Endothelial cell of umbilical vein (primary cell): ENCODE measurements around the gene GRID1. TPM values are rescaled to one million over a fixed set of nuclear protein-coding genes. Genes with fewer than 3 reads are reported as not detected.

Source experiments
- BruUV-seq: library from RNA; stranded (reverse); fragments of 400-500 nt; replicated peaks from 2 replicates; lab custom pipeline; 2021; lab: Mats Ljungman, UMichigan
- CTCF ChIA-PET: fragments of 300-600, 350-600 bp; sonication (Branson Sonifier 250); formaldehyde crosslinking; loops from one replicate; lab custom pipeline; 2021; ENCODE audit warnings: antibody characterized with exemption, inconsistent platforms; lab: Charles Lee
- POLR2A ChIA-PET: fragments of 300-600, 350-600 bp; sonication (Branson Sonifier 250); formaldehyde crosslinking; loops from one replicate; lab custom pipeline; 2021; ENCODE audit warnings: antibody characterized with exemption, inconsistent platforms; lab: Charles Lee
- DNase-seq: peaks from one replicate; pipeline ENCODE4 v3.0.0-alpha.2; 2011; ENCODE audit warnings: low read depth, low spot score
- FAIRE-seq: peaks from 2 replicates; lab custom pipeline; 2011; peaks lifted over from hg19 to GRCh38; lab: Jason Lieb, UNC
- H2AFZ ChIP-seq: 2 replicates; pipeline ENCODE4 v1.6.0; 2012; ENCODE audit warnings: low read depth, low read length, control low read depth, inconsistent platforms
- H3K27ac ChIP-seq: 2 replicates; pipeline ENCODE4 v1.5.1; 2011; ENCODE audit warnings: low read depth, mild to moderate bottlenecking, control low read depth, low read length, moderate library complexity; ENCODE audit not compliant: insufficient read depth
- H3K27me3 ChIP-seq, 2 experiments: 2 replicates each; pipeline versions ENCODE4 v1.6.0 to v1.6.1; 2011; ENCODE audit warnings: low read length in 2 of 2, mixed read lengths in 1 of 2; ENCODE audit not compliant: control insufficient read depth in 2 of 2, insufficient read depth in 2 of 2
- H3K36me3 ChIP-seq, 2 experiments: 2 replicates in 1 of 2; 3 replicates in 1 of 2; pipeline ENCODE4 v1.5.1; 2011; ENCODE audit warnings: low read length in 2 of 2, mild to moderate bottlenecking in 1 of 2, moderate library complexity in 1 of 2; ENCODE audit not compliant: control insufficient read depth in 2 of 2, insufficient read depth in 2 of 2; ENCODE audit errors: extremely low read depth in 1 of 2
- H3K4me1 ChIP-seq: 3 replicates; pipeline ENCODE4 v1.5.1; 2011; ENCODE audit warnings: mild to moderate bottlenecking, low read length; ENCODE audit not compliant: control insufficient read depth, insufficient read depth; ENCODE audit errors: extremely low read depth
- H3K4me2 ChIP-seq: 2 replicates; pipeline ENCODE4 v1.6.1; 2011; ENCODE audit warnings: low read length, control low read depth, mixed read lengths; ENCODE audit not compliant: insufficient read depth
- H3K4me3 ChIP-seq, 3 experiments: fragments of 200-600 bp in 1 of 3; sonication (generic), shearing (Covaris generic) in 1 of 3; replicated peaks in 1 of 3; 2 replicates each; pipeline ENCODE4 v1.5.1; 2011 to 2016; ENCODE audit warnings: control low read depth in 3 of 3, low read length in 3 of 3, mild to moderate bottlenecking in 2 of 3, inconsistent platforms in 1 of 3, low read depth in 1 of 3, moderate library complexity in 1 of 3; ENCODE audit not compliant: insufficient read depth in 1 of 3
- H3K79me2 ChIP-seq: 2 replicates; pipeline ENCODE4 v1.6.0; 2012; ENCODE audit warnings: low read length, inconsistent platforms; ENCODE audit not compliant: control insufficient read depth, insufficient read depth
- H3K9ac ChIP-seq: replicated peaks from 2 replicates; pipeline ENCODE3; 2011; ENCODE audit warnings: low read length, control low read depth; ENCODE audit not compliant: insufficient read depth; ENCODE audit errors: extremely low read depth
- H3K9me1 ChIP-seq: replicated peaks from 3 replicates; pipeline ENCODE4 v1.6.0; 2011; ENCODE audit warnings: mild to moderate bottlenecking, low read length; ENCODE audit not compliant: control insufficient read depth, insufficient read depth; ENCODE audit errors: extremely low read depth
- H3K9me3 ChIP-seq: replicated peaks from 2 replicates; pipeline ENCODE4 v1.5.1; 2012; ENCODE audit warnings: low read length, inconsistent platforms; ENCODE audit not compliant: control insufficient read depth, insufficient read depth
- H4K20me1 ChIP-seq: replicated peaks from 2 replicates; pipeline ENCODE3; 2011; ENCODE audit warnings: mild to moderate bottlenecking, low read length; ENCODE audit not compliant: control insufficient read depth, insufficient read depth; ENCODE audit errors: extremely low read depth
- CTCF ChIP-seq, 2 donors: IDR thresholded peaks; 1 replicate in 1 of 2; 2 replicates in 1 of 2; pipeline ENCODE4 v1.5.1; 2011; ENCODE audit warnings: low read length in 2 of 2, mild to moderate bottlenecking in 2 of 2, moderate library complexity in 2 of 2, control low read depth in 1 of 2, inconsistent platforms in 1 of 2, low read depth in 1 of 2; ENCODE audit not compliant: insufficient read depth in 1 of 2; ENCODE audit errors: extremely low read depth in 1 of 2
- EZH2 ChIP-seq: IDR thresholded peaks from 2 replicates; pipeline ENCODE4 v1.6.1; 2012; ENCODE audit warnings: borderline replicate concordance, low read depth, mild to moderate bottlenecking, moderate library complexity, low read length, inconsistent platforms; ENCODE audit not compliant: severe bottlenecking
- FOS ChIP-seq: IDR thresholded peaks from 2 replicates; pipeline ENCODE4 v1.6.1; 2011; ENCODE audit warnings: mild to moderate bottlenecking, low read length, moderate library complexity, borderline replicate concordance; ENCODE audit not compliant: insufficient read depth
- GATA2 ChIP-seq: IDR thresholded peaks from 2 replicates; pipeline ENCODE4 v1.7.0; 2011; ENCODE audit warnings: low read depth, mild to moderate bottlenecking, moderate library complexity, mixed read lengths, low read length; ENCODE audit not compliant: insufficient read length, insufficient read depth
- JUN ChIP-seq: IDR thresholded peaks from 2 replicates; pipeline ENCODE4 v1.6.1; 2011; ENCODE audit warnings: borderline replicate concordance, low read depth; ENCODE audit not compliant: insufficient read length, insufficient read depth
- MAX ChIP-seq: IDR thresholded peaks from 2 replicates; pipeline ENCODE4 v1.6.1; 2011; ENCODE audit not compliant: insufficient read depth, insufficient read length
- MYC ChIP-seq: IDR thresholded peaks from one replicate; pipeline ENCODE4 v1.6.1; 2011; ENCODE audit warnings: mild to moderate bottlenecking, low read depth, low read length
- POLR2A ChIP-seq: IDR thresholded peaks from 2 replicates; pipeline ENCODE4 v1.6.1; 2012; ENCODE audit warnings: low read depth, mild to moderate bottlenecking, control low read depth, low read length
- POLR2AphosphoS5 ChIP-seq: IDR thresholded peaks from 2 replicates; pipeline ENCODE4 v1.6.1; 2012; ENCODE audit warnings: low read depth, mild to moderate bottlenecking, control low read depth, low read length, moderate library complexity; ENCODE audit not compliant: insufficient read depth
- dilution Hi-C: fragments of 300-500 bp; cut with MboI; formaldehyde crosslinking; loops from one replicate; pipeline ENCODE4 v1.15.0; 2019; ENCODE audit warnings: low sequenced_read_pairs; ENCODE audit not compliant: extremely low pct_ligation_motif_present
- intact Hi-C: fragments of 100-400 bp; cut with micrococcal nuclease; formaldehyde crosslinking; loops from one replicate; pipeline ENCODE4 v1.10.0; 2022
- polyA plus RNA-seq, 4 experiments: library from polyadenylated mRNA; depleted of rRNA in 3 of 4; stranded (reverse) in 3 of 4; unstranded in 1 of 4; fragments of >200 nt; gene quantifications; 2 replicates each; pipeline versions ENCODE4 v1.2.1 to v1.2.3, GENCODE V29; 2011 to 2012; ENCODE audit warnings: missing spikeins in 1 of 4
- total RNA-seq: library from RNA; stranded (reverse); gene quantifications from 2 replicates; pipeline ENCODE4 v1.2.3, GENCODE V29; 2021

GRID1 gene
- total and polyA plus RNA-seq, 2 donors (not counting 3 experiments of a cell fraction or from before 2014, with no cell fraction given) = not detected

DNA sequence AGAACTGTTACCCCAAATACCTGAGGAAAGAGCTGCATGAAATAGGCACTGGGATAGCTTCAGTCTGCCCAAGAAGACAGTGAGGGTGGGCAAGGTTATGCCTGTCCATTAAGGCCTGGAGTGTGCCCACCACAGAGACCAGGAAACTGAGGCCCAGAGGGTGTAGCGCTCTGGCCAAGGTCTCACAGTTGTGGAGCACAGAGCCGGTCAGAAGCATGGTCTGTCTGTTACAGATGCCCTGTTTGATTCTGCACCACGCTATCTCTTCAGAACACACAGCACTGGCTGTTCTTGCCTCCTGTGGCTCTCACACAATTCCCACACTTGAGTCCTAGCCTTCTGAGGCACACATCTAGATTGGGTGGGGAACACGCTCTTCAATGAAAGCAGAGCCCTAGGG is 261.4 kb downstream of the GRID1 start:
- Histone ChIP-seq H3K27me3 (no peaks in the 10 kb centered on the region), H2AFZ (no peak overlapping the region), H3K4me1 (no peaks in the 10 kb centered on the region), H3K9ac (no peak overlapping the region), H3K4me3 (no peak overlapping the region), H3K79me2 (no peaks in the 10 kb centered on the region), H3K9me3 (no peaks in the 10 kb centered on the region), H3K36me3 (no peaks in the 10 kb centered on the region), H3K9me1 (no peaks in the 10 kb centered on the region), H3K4me2 (no peak overlapping the region), H3K27ac (no peak overlapping the region), H4K20me1 (no peaks in the 10 kb centered on the region)
- BruUV-seq = no TSS peak
- dilution Hi-C loops (no loop called here), intact Hi-C loops (no loop called here)
- CTCF ChIA-PET = no interaction called here
- TF ChIP-seq CTCF (IDR thresholded peaks at IDR 0.05; ENCODE audit: extremely low read depth in 1 of 2, insufficient read depth in 1 of 2, low read depth in 1 of 2, low read length in 2 of 2) (no peak), JUN (no peak), FOS (no peak), EZH2 (no peak), POLR2AphosphoS5 (no peak), GATA2 (no peak), MYC (no peak), POLR2A (no peak), MAX (no peak)
- no peak for DNase-seq
- POLR2A ChIA-PET = no interaction called here
- FAIRE-seq = no peak
